ENCODE results near the gene ELOVL5.

DNA sequence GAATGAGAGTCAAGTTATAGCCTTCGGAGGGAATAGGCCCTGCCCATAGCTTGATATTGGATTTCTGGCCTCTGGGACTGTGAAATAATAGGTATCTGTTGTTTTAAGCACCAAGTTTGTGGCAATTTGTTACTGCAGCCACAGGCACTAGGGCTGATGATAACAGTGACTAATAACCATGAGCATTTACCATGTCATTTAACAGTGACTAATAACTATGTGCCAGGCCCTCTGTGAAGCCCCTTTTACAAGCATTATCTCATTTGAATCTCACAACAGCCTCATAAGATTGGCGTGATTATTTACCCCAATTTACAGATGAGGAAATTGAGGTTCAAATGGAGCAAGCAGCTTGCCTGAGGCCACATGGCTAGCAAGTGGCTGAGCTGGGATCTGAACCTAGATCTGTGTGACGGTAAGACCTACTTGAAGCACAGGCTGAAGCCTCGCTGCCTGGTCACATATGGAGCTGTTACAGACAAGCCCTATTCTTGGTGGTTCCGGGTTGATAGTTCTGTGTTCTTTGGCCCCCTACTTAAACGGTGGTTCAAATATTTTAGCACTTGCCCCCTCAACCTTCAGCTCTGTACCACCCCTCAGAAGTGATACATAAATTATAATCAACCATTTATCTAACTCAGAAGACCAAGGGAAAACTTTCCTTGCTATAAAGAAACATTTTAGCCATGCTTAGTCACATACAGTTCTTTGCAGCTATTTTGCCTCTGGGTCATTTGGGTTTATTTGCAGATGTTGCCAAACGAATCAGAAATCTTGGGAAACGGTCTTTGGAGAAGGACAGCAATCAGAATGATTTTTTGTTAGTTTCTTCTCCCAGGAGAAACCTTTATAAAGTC is 98.3 kb downstream of the ELOVL5 start:
- TF ChIP-seq, protein P1, sequence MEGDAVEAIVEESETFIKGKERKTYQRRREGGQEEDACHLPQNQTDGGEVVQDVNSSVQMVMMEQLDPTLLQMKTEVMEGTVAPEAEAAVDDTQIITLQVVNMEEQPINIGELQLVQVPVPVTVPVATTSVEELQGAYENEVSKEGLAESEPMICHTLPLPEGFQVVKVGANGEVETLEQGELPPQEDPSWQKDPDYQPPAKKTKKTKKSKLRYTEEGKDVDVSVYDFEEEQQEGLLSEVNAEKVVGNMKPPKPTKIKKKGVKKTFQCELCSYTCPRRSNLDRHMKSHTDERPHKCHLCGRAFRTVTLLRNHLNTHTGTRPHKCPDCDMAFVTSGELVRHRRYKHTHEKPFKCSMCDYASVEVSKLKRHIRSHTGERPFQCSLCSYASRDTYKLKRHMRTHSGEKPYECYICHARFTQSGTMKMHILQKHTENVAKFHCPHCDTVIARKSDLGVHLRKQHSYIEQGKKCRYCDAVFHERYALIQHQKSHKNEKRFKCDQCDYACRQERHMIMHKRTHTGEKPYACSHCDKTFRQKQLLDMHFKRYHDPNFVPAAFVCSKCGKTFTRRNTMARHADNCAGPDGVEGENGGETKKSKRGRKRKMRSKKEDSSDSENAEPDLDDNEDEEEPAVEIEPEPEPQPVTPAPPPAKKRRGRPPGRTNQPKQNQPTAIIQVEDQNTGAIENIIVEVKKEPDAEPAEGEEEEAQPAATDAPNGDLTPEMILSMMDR (IDR thresholded peaks at IDR 0.05 in 8 of 11, conservative IDR thresholded peaks at IDR 0.05 in 3 of 11), result no peak
- TF ChIP-seq POLR2A (IDR thresholded peaks at IDR 0.05) (no peak), POLR2AphosphoS5 (IDR thresholded peaks at IDR 0.05) (peak in 1 of 3 donors; percentile 7)

Measured in spleen (tissue), 7 donors.